ENCODE results near the gene NGLY1.

NGLY1 gene

DNA sequence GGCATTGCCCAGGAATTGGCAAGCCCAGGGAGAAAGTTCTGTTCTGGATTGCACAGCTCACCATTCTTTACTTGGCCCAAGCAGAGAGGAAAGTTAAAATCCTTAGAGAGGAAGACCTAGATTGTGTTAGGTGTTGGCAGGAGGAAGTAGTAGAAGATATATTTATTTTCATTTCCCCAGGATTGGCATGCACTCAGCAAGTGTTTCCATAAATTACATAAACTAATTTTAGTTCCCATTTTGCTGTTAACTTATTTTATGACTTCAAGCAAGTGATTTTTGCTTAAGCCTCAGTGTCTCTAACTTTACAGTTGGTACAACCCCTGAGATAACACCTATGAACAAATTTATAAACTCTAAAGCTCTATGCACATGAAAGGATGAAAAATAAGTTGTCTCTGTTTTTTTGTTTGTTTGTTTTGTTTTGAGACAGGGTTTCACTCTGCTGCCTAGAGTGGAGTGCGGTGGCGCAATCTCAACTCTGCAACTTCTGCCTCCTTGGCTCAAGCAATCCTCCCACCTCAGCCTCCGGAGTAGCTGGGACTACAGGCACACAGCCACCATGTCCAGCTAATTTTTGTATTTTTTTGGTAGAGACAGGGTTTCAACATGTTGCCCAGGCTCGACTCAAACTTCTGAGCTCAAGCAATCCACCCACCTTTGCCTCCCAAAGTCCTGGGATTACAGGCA is 87.4 kb downstream of the NGLY1 start:
- Mint-ChIP-seq H3K27ac (no peak overlapping the region), H3K27me3 (peaks cover 23% of the 10 kb centered on the region), H3K9me3 (no peaks in the 10 kb centered on the region), H3K4me1 (no peaks in the 10 kb centered on the region), H3K4me3 (no peak overlapping the region)
- ATAC-seq (no peak), DNase-seq (no peak)

DNA sequence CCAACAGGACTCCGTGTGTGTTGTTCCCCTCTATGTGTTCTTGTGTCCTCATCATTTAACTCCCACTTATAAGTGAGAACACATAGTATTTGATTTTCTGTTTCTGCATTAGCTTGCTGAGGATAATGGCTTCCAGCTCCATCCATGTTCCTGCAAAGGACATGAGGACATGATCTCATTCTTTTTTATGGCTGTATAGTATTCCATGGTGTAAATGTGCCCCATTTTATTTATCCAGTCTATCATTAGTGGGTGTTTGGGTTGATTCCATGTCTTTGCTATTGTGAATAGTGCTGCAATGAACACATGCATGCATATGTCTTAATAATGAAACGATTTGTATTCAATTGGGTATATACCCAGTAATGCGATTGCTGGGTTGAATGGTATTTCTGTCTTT is 90.0 kb downstream of the NGLY1 start:
- peaks cover 36% of the 10 kb centered on the region for H3K27me3 Mint-ChIP-seq
- no peaks in the 10 kb centered on the region for H3K4me1 Mint-ChIP-seq
- no peak for DNase-seq
- no peaks in the 10 kb centered on the region for H3K9me3 Mint-ChIP-seq
- ATAC-seq: no peak
- H3K27ac Mint-ChIP-seq: no peak overlapping the region
- no peak overlapping the region for H3K4me3 Mint-ChIP-seq

DNA sequence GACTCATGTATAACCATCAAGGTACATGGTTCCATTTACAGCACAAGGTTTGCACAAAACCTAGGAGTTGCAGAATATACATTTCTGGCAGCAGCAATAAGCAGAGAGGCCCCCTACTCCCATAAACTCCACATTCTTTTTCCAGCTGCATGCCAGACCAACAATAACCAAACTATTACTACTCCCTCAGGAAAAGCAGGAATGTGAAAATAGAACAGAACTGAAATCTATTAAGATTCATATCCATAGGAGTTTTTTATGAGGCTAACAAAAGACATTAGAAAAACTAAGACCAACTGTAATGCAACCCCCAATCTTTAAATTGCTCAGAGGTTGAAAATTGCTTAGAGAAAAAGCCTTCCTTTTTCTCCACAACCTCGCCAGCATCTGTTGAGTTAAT is 90.9 kb downstream of the NGLY1 start:
- ATAC-seq: no peak
- Mint-ChIP-seq H3K4me1 (no peaks in the 10 kb centered on the region), H3K9me3 (no peaks in the 10 kb centered on the region), H3K4me3 (no peak overlapping the region), H3K27me3 (peaks cover 39% of the 10 kb centered on the region), H3K27ac (no peak overlapping the region)
- no peak for DNase-seq

DNA sequence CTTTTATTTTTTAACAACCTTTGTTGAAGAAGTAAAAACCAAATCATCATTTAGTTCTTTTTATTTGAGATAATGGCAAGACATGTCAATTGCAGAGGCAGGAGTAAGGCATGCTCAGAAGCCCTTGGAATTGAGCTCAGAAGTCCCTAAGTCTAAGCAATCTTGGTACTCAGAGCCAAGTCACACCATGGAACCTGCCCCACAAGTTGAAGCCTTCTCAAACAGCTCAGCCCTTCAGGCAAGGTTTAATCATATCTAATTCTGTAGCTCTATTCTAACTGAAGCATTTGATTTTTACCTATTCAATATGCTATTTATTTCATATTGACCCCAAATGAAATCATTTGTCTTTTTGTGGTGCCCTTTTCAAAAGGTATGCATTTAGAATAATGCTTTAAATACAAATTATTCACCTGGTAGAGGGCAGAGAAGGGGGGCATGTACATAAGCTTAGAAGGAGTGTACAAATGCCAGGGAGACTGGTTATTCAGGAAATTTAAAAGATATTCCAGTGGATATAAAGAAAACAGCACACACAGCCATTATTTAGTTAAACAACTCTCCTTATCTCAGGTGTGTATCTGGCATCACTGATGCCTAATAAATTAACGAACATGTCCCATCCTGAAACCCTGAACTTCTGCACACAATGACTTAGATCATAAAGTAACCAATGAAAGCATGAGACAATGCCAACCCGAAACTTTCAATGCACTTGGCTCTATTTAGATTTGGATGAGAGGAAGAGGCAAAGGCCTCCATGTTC is 92.3 kb downstream of the NGLY1 start:
- H3K9me3 Mint-ChIP-seq: no peaks in the 10 kb centered on the region
- ATAC-seq (no peak), DNase-seq (no peak)
- H3K4me3 Mint-ChIP-seq: no peak overlapping the region
- H3K4me1 Mint-ChIP-seq: no peaks in the 10 kb centered on the region
- H3K27me3 Mint-ChIP-seq: peaks cover 39% of the 10 kb centered on the region
- H3K27ac Mint-ChIP-seq: no peak overlapping the region

DNA sequence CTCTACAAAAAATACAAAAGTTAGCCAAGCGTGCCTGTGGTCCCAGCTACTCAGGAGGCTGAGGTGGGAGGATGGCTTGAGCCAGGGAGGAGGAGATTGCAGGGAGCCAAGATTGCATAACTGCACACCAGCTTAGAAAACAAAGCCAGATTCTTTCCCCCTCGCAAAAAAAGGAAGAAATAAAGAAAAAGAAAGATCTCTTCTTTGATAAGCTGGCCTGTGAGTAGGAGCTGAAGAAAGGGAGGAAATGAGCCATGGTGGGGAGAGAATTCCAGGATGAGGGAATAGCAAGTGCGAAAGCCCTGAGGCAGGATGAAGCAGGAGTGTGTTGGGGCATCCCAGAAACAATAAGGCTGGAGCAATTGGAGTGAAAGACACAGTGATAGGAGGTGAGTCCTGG is 94.0 kb downstream of the NGLY1 start:
- H3K9me3 Mint-ChIP-seq: no peaks in the 10 kb centered on the region
- no peak for DNase-seq
- no peak overlapping the region for H3K4me3 Mint-ChIP-seq
- H3K27me3 Mint-ChIP-seq: peaks cover 37% of the 10 kb centered on the region
- H3K4me1 Mint-ChIP-seq: no peaks in the 10 kb centered on the region
- ATAC-seq: no peak
- H3K27ac Mint-ChIP-seq: no peak overlapping the region

DNA sequence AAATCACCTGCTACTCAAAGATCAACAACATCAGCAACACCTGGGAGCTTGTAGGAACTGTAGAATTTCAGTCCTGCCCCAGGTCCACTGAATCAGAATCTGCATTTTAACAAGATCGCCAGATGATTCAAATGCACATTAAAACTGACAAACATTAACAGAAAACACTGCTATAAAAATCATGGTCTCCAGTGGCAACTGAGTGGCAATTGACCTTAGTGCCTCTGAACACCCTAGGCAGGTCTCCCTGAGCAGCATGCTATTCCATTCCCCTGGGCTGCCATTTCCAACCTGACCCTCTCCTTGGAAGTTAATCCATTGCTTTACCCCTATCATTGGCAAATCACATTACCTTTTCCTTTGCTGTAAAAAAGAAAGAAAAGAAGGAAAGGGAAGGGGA is 95.5 kb downstream of the NGLY1 start:
- no peak for ATAC-seq
- peaks cover 32% of the 10 kb centered on the region for H3K27me3 Mint-ChIP-seq
- no peaks in the 10 kb centered on the region for H3K9me3 Mint-ChIP-seq
- no peaks in the 10 kb centered on the region for H3K4me1 Mint-ChIP-seq
- DNase-seq: no peak
- no peak overlapping the region for H3K4me3 Mint-ChIP-seq
- H3K27ac Mint-ChIP-seq: no peak overlapping the region

DNA sequence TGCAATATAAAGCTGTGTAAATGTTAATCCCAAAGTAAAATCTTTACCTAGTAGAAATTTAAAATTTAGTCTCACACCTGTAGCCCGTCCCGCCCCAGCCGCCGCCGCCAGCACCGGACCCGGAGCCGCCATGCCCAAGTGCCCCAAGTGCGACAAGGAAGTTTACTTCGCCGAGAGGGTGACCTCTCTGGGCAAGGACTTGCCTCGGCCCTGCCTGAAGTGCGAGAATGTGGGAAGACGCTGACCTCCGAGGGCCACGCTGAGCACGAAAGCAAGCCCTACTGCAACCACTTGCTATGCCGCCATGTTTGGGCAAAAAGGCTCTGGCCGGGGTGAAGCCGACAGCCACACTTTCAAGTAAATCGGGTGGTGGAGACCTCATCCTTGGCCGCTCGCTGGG is 96.5 kb downstream of the NGLY1 start:
- ATAC-seq (no peak), DNase-seq (no peak)
- Mint-ChIP-seq H3K4me1 (no peaks in the 10 kb centered on the region), H3K27me3 (peaks cover 24% of the 10 kb centered on the region), H3K4me3 (no peak overlapping the region), H3K27ac (no peak overlapping the region), H3K9me3 (no peaks in the 10 kb centered on the region)

DNA sequence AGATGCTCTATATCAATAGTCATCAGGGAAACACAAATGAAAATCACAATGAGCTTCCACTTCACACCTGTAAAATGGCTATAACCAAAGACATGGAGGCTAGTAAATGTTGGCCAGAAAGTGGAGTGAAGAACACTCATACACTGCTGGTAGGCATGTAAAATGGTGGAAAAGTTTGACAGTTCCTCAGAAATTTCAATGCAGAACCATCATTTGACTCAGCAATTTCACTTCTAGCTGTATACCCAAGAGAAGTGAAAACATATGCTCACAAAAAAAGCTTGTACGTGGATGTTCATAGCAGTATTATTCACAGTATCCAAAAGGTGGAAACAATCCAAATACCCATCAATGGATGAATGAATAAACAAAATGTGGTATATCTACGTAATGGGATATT is 99.4 kb downstream of the NGLY1 start:
- Mint-ChIP-seq H3K27ac (no peak overlapping the region), H3K4me1 (no peaks in the 10 kb centered on the region), H3K27me3 (peaks cover 9% of the 10 kb centered on the region), H3K4me3 (no peak overlapping the region), H3K9me3 (no peaks in the 10 kb centered on the region)
- no peak for DNase-seq
- ATAC-seq: no peak

DNA sequence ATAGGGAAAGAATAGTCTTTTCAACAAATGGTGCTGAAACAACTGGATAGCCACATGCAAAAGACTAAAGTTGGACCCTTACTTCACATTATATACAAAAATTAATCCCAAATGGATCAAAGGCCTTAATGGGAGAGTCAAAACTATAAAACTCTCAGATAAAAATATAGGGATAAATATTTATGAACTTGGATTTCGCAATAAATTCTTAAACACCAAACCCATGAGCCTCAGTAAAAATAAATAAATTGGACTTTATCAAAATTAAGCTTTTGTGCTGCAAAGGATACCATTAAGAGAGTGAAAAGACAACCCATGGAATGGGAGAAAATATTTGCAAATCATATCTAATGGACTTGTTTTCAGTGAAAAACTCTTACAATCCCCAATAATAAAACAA is 99.8 kb downstream of the NGLY1 start:
- no peak for ATAC-seq
- Mint-ChIP-seq H3K4me3 (no peak overlapping the region), H3K4me1 (no peaks in the 10 kb centered on the region), H3K27ac (no peak overlapping the region), H3K27me3 (peaks cover 4% of the 10 kb centered on the region), H3K9me3 (no peaks in the 10 kb centered on the region)
- no peak for DNase-seq

DNA sequence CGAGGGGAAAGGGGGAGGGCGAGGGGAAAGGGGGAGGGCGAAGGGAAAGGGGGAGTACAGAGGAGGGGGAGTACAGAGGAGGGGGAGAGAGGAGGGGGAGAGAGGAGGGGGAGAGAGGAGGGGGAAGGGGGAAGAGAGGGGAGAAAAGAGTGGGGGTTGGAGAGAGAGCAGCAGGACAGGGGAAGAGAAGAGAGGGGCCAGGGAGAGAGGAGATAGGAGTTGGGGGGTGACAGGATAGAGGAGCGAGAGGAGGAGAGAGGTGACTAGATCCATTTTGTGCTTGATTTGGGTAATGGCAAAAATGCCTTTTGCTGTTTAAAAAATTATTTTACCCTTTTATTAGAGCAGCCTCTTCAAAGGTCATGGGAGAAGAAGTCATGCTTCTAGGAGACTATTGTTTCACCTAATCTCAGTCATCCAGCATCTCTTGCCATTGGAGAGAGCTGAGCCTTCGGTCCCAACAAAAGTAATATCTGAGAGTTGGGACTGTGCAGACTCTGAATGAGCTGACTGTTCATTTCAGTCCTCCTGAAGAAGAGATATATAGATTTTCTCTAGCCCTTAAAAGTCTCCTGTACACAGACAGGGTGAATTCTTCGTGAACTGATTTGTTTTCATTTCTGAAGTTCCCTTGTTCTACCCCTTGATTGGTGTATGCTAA is 103.5 kb downstream of the NGLY1 start:
- Mint-ChIP-seq H3K27me3 (no peaks in the 10 kb centered on the region), H3K9me3 (no peaks in the 10 kb centered on the region), H3K27ac (no peak overlapping the region), H3K4me3 (no peak overlapping the region), H3K4me1 (no peaks in the 10 kb centered on the region)
- ATAC-seq: no peak
- DNase-seq: no peak

DNA sequence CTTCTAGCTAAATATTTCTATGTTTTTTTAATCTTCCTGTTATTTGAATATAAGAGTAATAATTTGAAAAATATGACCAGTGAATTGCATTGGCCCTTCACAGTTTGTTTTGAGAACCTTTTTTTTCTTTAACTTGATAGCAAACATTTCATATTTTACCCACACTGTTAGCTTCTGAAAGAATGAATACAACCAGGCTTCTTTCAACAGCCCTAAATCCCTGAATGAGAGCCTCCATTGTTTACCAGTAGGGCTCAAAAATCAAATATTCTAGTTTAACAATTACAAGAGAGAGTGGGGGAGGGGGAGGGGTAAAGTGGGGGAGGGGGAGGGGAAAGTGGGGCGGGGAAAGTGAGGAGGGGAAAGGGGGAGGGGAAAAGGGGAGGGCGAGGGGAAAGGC is 104.1 kb downstream of the NGLY1 start:
- Mint-ChIP-seq H3K4me1 (no peaks in the 10 kb centered on the region), H3K9me3 (no peaks in the 10 kb centered on the region), H3K4me3 (no peak overlapping the region), H3K27ac (no peak overlapping the region), H3K27me3 (no peaks in the 10 kb centered on the region)
- no peak for DNase-seq
- ATAC-seq: no peak

DNA sequence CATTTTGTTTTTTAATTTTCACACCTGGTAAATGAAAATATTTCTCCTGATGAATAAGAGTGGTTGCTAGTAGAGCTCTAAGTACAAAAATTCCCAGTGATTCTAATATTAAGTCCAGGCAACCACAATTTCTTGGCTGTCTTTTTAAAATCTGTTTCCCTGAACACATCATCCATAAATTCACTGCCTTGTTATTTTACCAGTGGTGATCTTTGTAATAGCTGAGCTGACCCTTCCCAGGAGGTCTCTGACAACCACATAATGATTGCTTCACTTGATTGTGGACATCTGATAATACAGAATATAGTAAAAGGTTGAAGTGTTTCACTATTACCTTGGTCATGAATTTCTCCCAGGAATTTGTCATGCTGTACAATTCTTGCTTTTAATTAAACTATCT is 104.7 kb downstream of the NGLY1 start:
- ATAC-seq: no peak
- Mint-ChIP-seq H3K27me3 (no peaks in the 10 kb centered on the region), H3K9me3 (no peaks in the 10 kb centered on the region), H3K4me1 (no peaks in the 10 kb centered on the region), H3K4me3 (no peak overlapping the region), H3K27ac (no peak overlapping the region)
- no peak for DNase-seq

DNA sequence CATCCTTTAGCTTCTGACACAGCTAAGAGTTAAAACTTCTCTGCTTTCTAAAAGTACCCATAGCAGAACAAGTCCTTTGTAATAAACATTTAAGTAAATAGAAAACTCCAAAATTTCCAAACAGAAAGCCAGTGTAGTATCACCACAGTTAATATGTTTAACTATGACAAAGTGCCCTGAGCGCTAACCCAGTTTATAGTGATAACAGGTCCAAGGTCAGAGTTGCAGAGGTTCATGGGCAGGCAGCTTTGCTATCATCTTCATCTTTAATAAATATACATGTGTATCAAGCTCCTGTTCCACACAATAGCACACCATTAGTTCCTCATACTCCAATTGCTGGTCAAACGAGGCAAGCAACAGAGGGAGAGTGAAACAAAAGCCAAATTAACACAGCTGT is 106.1 kb downstream of the NGLY1 start:
- no peak for ATAC-seq

DNA sequence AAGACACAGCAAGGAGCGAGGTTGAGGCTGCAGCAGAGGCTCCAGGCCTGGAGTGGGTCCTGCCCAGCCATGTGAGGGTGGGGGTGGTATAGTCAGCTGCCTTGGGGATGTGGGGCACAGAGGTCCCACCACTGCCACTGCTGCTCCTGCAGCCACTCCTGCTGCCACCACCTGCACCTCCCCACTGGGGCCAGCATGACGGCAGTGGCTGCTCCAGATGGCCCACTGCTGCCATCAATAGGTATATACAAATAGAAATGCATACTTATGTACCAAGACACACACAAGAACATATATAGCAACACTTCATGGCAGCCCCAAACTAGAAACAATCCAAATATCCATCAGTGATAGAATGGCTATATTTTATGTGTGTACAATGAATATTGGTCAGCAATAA is 108.6 kb downstream of the NGLY1 start:
- Mint-ChIP-seq H3K9me3 (no peaks in the 10 kb centered on the region), H3K4me1 (peaks cover 11% of the 10 kb centered on the region), H3K27ac (no peak overlapping the region), H3K4me3 (no peak overlapping the region), H3K27me3 (no peaks in the 10 kb centered on the region)
- ATAC-seq (no peak), DNase-seq (no peak)

More for the DNA sequence above, 106.1 kb downstream of the NGLY1 start:
- H3K27me3 Mint-ChIP-seq: no peaks in the 10 kb centered on the region
- no peak overlapping the region for H3K27ac Mint-ChIP-seq
- no peak overlapping the region for H3K4me3 Mint-ChIP-seq
- H3K9me3 Mint-ChIP-seq: no peaks in the 10 kb centered on the region
- no peaks in the 10 kb centered on the region for H3K4me1 Mint-ChIP-seq
- no peak for DNase-seq

DNA sequence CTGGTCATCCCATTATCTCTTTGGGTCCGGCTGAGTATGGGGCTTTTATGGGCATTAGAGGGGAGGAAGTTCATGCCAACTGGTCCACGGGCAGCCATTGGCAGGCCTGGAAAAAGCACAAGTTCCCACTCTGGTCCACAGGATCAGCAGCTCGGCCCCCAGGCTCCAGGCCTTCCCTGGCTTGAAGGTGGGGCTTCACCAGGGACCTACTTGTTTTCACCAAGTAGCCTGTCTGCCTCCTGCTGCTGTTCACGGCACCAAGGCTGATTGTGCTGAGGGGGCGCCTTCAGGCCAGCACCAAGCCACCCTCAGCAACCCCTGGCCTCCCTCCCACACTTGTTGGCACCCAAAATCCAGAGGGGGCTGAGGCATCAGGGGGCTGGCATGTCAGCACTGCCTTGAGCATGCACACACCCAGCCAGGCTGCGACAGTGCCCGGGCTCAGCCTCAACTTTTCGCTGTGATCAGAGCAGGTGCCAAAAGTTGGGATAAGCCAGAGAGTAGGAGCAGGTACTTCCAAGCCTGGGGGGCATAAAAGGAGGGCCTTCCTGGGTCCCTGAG is 109.4 kb downstream of the NGLY1 start:
- no peak overlapping the region for H3K4me3 Mint-ChIP-seq
- H3K27me3 Mint-ChIP-seq: no peaks in the 10 kb centered on the region
- H3K4me1 Mint-ChIP-seq: peaks cover 17% of the 10 kb centered on the region
- no peaks in the 10 kb centered on the region for H3K9me3 Mint-ChIP-seq
- ATAC-seq (no peak), DNase-seq (no peak)
- H3K27ac Mint-ChIP-seq: no peak overlapping the region
